OCI-LY7 (cell line): ENCODE results near the gene KLRF1. TPM values are rescaled to one million over a fixed set of nuclear protein-coding genes. Genes with fewer than 3 reads are reported as not detected.
A peak's percentile ranks its signal among the peaks of the same experiment; 100 is the strongest.

ENCODE experiments used
- Bru-seq: library from RNA; stranded (reverse); fragments of 400-500 nt; gene quantifications from one replicate; lab custom pipeline; 2021; lab: Mats Ljungman, UMichigan
- BruChase-seq, 2 experiments: library from RNA; stranded (reverse); fragments of 400-500 nt; gene quantifications; one replicate each; lab custom pipeline; 2021; lab: Mats Ljungman, UMichigan
- BruUV-seq: library from RNA; stranded (reverse); fragments of 400-500 nt; replicated peaks from 2 replicates; lab custom pipeline; 2021; lab: Mats Ljungman, UMichigan
- CTCF ChIA-PET: fragments of 300-600 bp; sonication (Branson Sonifier 250); formaldehyde crosslinking; loops from one replicate; lab custom pipeline; 2022; ENCODE audit warnings: antibody characterized with exemption; ENCODE audit not compliant: unreplicated experiment; lab: Charles Lee
- POLR2A ChIA-PET: fragments of 300-600 bp; sonication (Branson Sonifier 250); formaldehyde crosslinking; loops from one replicate; lab custom pipeline; 2022; ENCODE audit warnings: antibody characterized with exemption; lab: Charles Lee
- DNase-seq: peaks from one replicate; pipeline ENCODE4 v3.0.0-alpha.2; 2015; ENCODE audit warnings: low spot score
- H2AFZ ChIP-seq: fragments of 200-600 bp; sonication (generic), shearing (Covaris generic); 2 replicates; pipeline ENCODE4 v1.6.1; 2014; ENCODE audit warnings: mild to moderate bottlenecking, antibody characterized with exemption, low read length, moderate library complexity
- H3K27ac ChIP-seq: fragments of 200-600 bp; sonication (generic); 2 replicates; pipeline ENCODE4 v1.5.1; 2014; ENCODE audit warnings: mixed run types, low read depth, mild to moderate bottlenecking, moderate library complexity, low read length, inconsistent platforms; ENCODE audit not compliant: poor library complexity, severe bottlenecking
- H3K36me3 ChIP-seq: fragments of 200-600 bp; sonication (generic); 2 replicates; pipeline ENCODE4 v1.6.1; 2014; ENCODE audit warnings: mild to moderate bottlenecking, antibody characterized with exemption, low read length, moderate library complexity, mixed read lengths; ENCODE audit not compliant: insufficient read depth
- H3K4me1 ChIP-seq: fragments of 200-600 bp; sonication (generic); 2 replicates; pipeline ENCODE4 v1.5.1; 2014; ENCODE audit warnings: mild to moderate bottlenecking, low read length; ENCODE audit not compliant: insufficient read depth, poor library complexity, severe bottlenecking
- H3K4me2 ChIP-seq: fragments of 200-600 bp; sonication (generic); 2 replicates; pipeline ENCODE4 v1.6.1; 2014; ENCODE audit warnings: mild to moderate bottlenecking, low read length
- H3K4me3 ChIP-seq: fragments of 200-600 bp; sonication (generic); 2 replicates; pipeline ENCODE4 v1.5.1; 2014; ENCODE audit warnings: mild to moderate bottlenecking, low read depth, low read length; ENCODE audit not compliant: poor library complexity, severe bottlenecking
- H3K79me2 ChIP-seq: fragments of 200-600 bp; sonication (generic); 2 replicates; pipeline ENCODE4 v1.6.1; 2016; ENCODE audit warnings: low read depth, mild to moderate bottlenecking, low read length, moderate library complexity, mixed read lengths; ENCODE audit not compliant: insufficient read depth
- H3K9me2 ChIP-seq: fragments of 200-600 bp; sonication (generic); 2 replicates; pipeline ENCODE4 v1.6.1; 2016; ENCODE audit warnings: mild to moderate bottlenecking, low read length, mixed read lengths; ENCODE audit not compliant: insufficient read depth
- H3K9me3 ChIP-seq: fragments of 200-600 bp; sonication (generic); 2 replicates; pipeline ENCODE4 v1.6.1; 2014; ENCODE audit warnings: mild to moderate bottlenecking, mixed run types, low read length, mixed read lengths
- H4K20me1 ChIP-seq: fragments of 200-600 bp; sonication (generic); 2 replicates; pipeline ENCODE4 v1.6.1; 2014; ENCODE audit warnings: mild to moderate bottlenecking, antibody characterized with exemption, low read length, moderate library complexity, mixed read lengths; ENCODE audit not compliant: insufficient read depth
- CTCF ChIP-seq: fragments of 200-600 bp; sonication (generic); conservative IDR thresholded peaks from 2 replicates; pipeline ENCODE4 v1.5.1; 2014; ENCODE audit warnings: mild to moderate bottlenecking, antibody characterized with exemption, low read length, moderate library complexity, mixed read lengths
- EZH2phosphoT487 ChIP-seq: fragments of 200-600 bp; sonication (generic); IDR thresholded peaks from 2 replicates; pipeline ENCODE4 v1.6.1; 2018; ENCODE audit warnings: low read depth, borderline replicate concordance, mild to moderate bottlenecking, mixed run types, antibody characterized with exemption, low read length, moderate library complexity, mixed read lengths
- intact Hi-C: fragments of 100-400 bp; cut with micrococcal nuclease; formaldehyde crosslinking; loops from one replicate; pipeline ENCODE4 v1.10.0; 2022; ENCODE audit not compliant: unreplicated experiment
- long read RNA-seq: library from polyadenylated mRNA; stranded (forward); transcript quantifications from one replicate; pipeline ENCODE4 v2.0.0, GENCODE V29; 2022
- total RNA-seq, 2 experiments: library from RNA; depleted of rRNA in 1 of 2; stranded (reverse); fragments of >200 nt in 1 of 2; shearing (Covaris generic) in 1 of 2; gene quantifications; 2 replicates each; pipeline ENCODE4 v1.2.3, GENCODE V29; 2014 to 2022

The KLRF1 gene
- not detected in 2 replicates for total RNA-seq (2014; rRNA removed; shearing (Covaris generic))
- 0.46 TPM in 1 of 2 replicates, not detected in the other for total RNA-seq (2022)
- Bru-seq, nascent RNA: percentile 16 among the genes with signal in this experiment
- BruChase-seq, experiment 1, labeled RNA remaining after a 6-hour chase: percentile 25 among the genes with signal in this experiment
- percentile 30 among the genes with signal in this experiment for BruChase-seq, experiment 2, labeled RNA remaining after a 2-hour chase
- long read RNA-seq: 0 reads

- DNase-seq: no peak
- intact Hi-C loops: no loop called here
- Histone ChIP-seq H2AFZ (no peak within 1 kb of the TSS), H3K27ac (no peak within 1 kb of the TSS), H3K9me3 (no peaks in the 10 kb centered on the region), H3K79me2 (no peaks in the 10 kb centered on the region), H3K4me3 (no peak within 1 kb of the TSS), H3K4me1 (no peaks in the 10 kb centered on the region), H3K4me2 (no peak within 1 kb of the TSS), H4K20me1 (no peaks in the 10 kb centered on the region), H3K9me2 (no peaks in the 10 kb centered on the region), H3K36me3 (no peaks in the 10 kb centered on the region)
- BruUV-seq: no TSS peak
- TF ChIP-seq CTCF (no peak), EZH2phosphoT487 (no peak)
- POLR2A ChIA-PET: no interaction called here
- CTCF ChIA-PET: no interaction called here
These were observed at the start of gene KLRF1 for GRCh38 chr12:9827209-9827888. Gene KLRF1 (plus strand): TSS chr12:9827481. CDS start chr12:9827545, 64 bp downstream.

- no TSS peak for BruUV-seq
- Histone ChIP-seq H3K9me2 (no peaks in the 10 kb centered on the region), H3K4me3 (no peak overlapping the region)
These were observed 48.1 kb upstream of the KLRF1 start for GRCh38 chr12:9779209-9779608.

More at GRCh38 chr12:9779209-9779608, 48.1 kb upstream of the KLRF1 start:
- Histone ChIP-seq H3K27ac (no peak overlapping the region), H2AFZ (no peak overlapping the region), H3K79me2 (no peaks in the 10 kb centered on the region), H4K20me1 (no peaks in the 10 kb centered on the region), H3K9me3 (no peaks in the 10 kb centered on the region), H3K4me2 (no peak overlapping the region), H3K4me1 (peaks cover 7% of the 10 kb centered on the region), H3K36me3 (no peaks in the 10 kb centered on the region)
- TF ChIP-seq CTCF (no peak), EZH2phosphoT487 (no peak)
- intact Hi-C loops: no loop called here
- DNase-seq: no peak
- CTCF ChIA-PET: no interaction called here
- POLR2A ChIA-PET: interaction anchor here (1.0 kb wide), 1 partner anchor 12 kb away, joined by 5 read pairs; no protein-coding TSS in a partner anchor
